ENCODE results near the gene RHOXF2B. TPM values are rescaled to one million over a fixed set of nuclear protein-coding genes. Genes with fewer than 3 reads are reported as not detected.
"Not testable (repeated sequence)": the region's sequence is repeated elsewhere in the genome, so short reads cannot be mapped to it uniquely, and the experiment has no call there.

RHOXF2B gene
- polyA plus RNA-seq, 3 donors, result 0.05 TPM; not detected in 2

- no peaks in the 10 kb centered on the region for H3K36me3 ChIP-seq (replicated peaks in 1 of 2; ENCODE audit: control insufficient read depth in 1 of 2, insufficient read depth in 2 of 2, low read length in 2 of 2)
- H3K4me3 Mint-ChIP-seq, result no peak overlapping the region
- intact Hi-C loops (cut with micrococcal nuclease), result no loop called here
- H3K4me3 ChIP-seq (replicated peaks in 1 of 3; ENCODE audit: low read depth in 2 of 3, low read length in 3 of 3), result no peak overlapping the region
- H3K9me3 Mint-ChIP-seq, result no peaks in the 10 kb centered on the region
- DNase-seq, result no peak
- H3K4me1 Mint-ChIP-seq, result peaks cover 11% of the 10 kb centered on the region
- no CpG with 5 or more reads among the region's 1 CpG for WGBS (ENCODE audit: insufficient coverage)
- no peaks in the 10 kb centered on the region for H3K36me3 Mint-ChIP-seq
- no peaks in the 10 kb centered on the region for H3K27me3 ChIP-seq (ENCODE audit: control insufficient read depth in 2 of 2, insufficient read depth in 2 of 2, low read length in 2 of 2)
- TF ChIP-seq, protein P1, sequence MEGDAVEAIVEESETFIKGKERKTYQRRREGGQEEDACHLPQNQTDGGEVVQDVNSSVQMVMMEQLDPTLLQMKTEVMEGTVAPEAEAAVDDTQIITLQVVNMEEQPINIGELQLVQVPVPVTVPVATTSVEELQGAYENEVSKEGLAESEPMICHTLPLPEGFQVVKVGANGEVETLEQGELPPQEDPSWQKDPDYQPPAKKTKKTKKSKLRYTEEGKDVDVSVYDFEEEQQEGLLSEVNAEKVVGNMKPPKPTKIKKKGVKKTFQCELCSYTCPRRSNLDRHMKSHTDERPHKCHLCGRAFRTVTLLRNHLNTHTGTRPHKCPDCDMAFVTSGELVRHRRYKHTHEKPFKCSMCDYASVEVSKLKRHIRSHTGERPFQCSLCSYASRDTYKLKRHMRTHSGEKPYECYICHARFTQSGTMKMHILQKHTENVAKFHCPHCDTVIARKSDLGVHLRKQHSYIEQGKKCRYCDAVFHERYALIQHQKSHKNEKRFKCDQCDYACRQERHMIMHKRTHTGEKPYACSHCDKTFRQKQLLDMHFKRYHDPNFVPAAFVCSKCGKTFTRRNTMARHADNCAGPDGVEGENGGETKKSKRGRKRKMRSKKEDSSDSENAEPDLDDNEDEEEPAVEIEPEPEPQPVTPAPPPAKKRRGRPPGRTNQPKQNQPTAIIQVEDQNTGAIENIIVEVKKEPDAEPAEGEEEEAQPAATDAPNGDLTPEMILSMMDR (IDR thresholded peaks at IDR 0.05), result no peak
- no peaks in the 10 kb centered on the region for H4K20me1 ChIP-seq (ENCODE audit: insufficient read depth, low read length)
- H3K4me1 ChIP-seq (ENCODE audit: control insufficient read depth in 1 of 2, insufficient read depth in 2 of 2, low read length in 2 of 2), result peaks cover 11 to 26% of the 10 kb centered on the region in 2 donors
- H3K27me3 Mint-ChIP-seq (ENCODE audit: low read depth in 3 of 3), result peaks cover 0 to 3% (median 2%) of the 10 kb centered on the region in 3 donors
- no peak overlapping the region for H3K27ac Mint-ChIP-seq
- no peaks in the 10 kb centered on the region for H3K79me2 ChIP-seq (ENCODE audit: insufficient read depth, low read length)
- H3K27ac ChIP-seq (ENCODE audit: low read depth in 1 of 2, low read length in 2 of 2), result no peak overlapping the region
- H2AFZ ChIP-seq (ENCODE audit: insufficient read depth, low read depth, low read length, poor library complexity, severe bottlenecking), result no peak overlapping the region
- no peak overlapping the region for H3K4me2 ChIP-seq (replicated peaks; ENCODE audit: extremely low read depth, low read length, poor library complexity, severe bottlenecking)
- H3K9me3 ChIP-seq (replicated peaks in 1 of 2; ENCODE audit: control insufficient read depth in 1 of 2, insufficient read depth in 1 of 2, low read length in 2 of 2), result no peaks in the 10 kb centered on the region
- H3K9ac ChIP-seq (ENCODE audit: insufficient read depth, low read length, poor library complexity, severe bottlenecking), result no peak overlapping the region
Measured at GRCh38 chrX:120036704-120037103, 40.8 kb downstream of the RHOXF2B start.

DNA sequence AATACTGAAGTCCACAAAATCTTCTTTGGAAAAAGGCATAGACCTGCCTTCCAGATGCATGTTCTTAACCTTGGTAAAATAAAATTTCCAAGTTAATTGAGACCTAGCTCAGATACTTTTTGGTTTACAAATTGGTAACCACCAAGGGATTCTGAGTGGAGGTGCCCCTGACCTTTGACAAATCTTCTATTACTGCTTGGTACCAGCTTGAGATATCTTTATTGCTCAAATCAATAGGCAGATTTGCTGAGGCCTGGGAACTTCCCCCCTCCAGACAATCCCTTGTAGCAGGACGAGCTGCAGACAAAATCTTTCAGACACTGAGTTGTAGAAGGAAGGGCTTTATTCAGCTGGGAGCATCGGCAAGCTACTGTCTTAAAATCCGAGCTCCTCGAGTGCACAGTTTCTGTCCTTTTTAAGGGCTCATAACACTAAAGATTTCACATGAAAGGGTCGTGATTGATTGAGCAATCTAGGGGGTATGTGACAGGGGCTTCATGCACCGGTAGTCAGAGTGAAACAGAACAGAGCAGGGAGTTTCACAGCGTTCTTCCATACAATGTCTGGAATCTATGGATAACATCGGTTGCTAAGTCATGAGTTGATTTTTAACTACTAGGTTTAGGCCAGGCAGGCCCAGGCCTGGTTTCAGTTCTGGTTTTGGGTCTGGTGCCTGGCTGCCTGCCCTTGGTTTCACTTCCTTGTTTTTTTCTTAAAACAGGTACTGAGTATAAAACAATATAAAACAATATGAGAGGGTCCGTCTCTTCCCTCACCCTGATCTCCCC, 41.8 kb downstream of the RHOXF2B start:
- peak; percentile 66 to 74 (median 71) for DNase-seq
- H3K9me3 Mint-ChIP-seq; H3K9me3 ChIP-seq (replicated peaks in 1 of 2; ENCODE audit: control insufficient read depth in 1 of 2, insufficient read depth in 1 of 2, low read length in 2 of 2); intact Hi-C loops (cut with micrococcal nuclease); H3K36me3 Mint-ChIP-seq; H2AFZ ChIP-seq (ENCODE audit: insufficient read depth, low read depth, low read length, poor library complexity, severe bottlenecking); H3K27me3 Mint-ChIP-seq (ENCODE audit: low read depth in 3 of 3); H3K36me3 ChIP-seq (replicated peaks in 1 of 2; ENCODE audit: control insufficient read depth in 1 of 2, insufficient read depth in 2 of 2, low read length in 2 of 2); H3K79me2 ChIP-seq (ENCODE audit: insufficient read depth, low read length); H4K20me1 ChIP-seq (ENCODE audit: insufficient read depth, low read length); H3K27me3 ChIP-seq (ENCODE audit: control insufficient read depth in 2 of 2, insufficient read depth in 2 of 2, low read length in 2 of 2): not testable (repeated sequence)
- H3K4me3 ChIP-seq (replicated peaks in 1 of 3; ENCODE audit: low read depth in 2 of 3, low read length in 3 of 3), result peak overlapping the region in 1 of 3 experiments; percentile 23
- H3K4me3 Mint-ChIP-seq, result peak overlapping the region in 1 of 2 donors; percentile 30
- H3K27ac Mint-ChIP-seq, result peak overlapping the region; percentile 30 to 88 (median 72)
- H3K4me2 ChIP-seq (replicated peaks; ENCODE audit: extremely low read depth, low read length, poor library complexity, severe bottlenecking), result peak overlapping the region; percentile 51
- WGBS (ENCODE audit: insufficient coverage), result no CpG with 5 or more reads among the region's 9 CpGs
- H3K9ac ChIP-seq (ENCODE audit: insufficient read depth, low read length, poor library complexity, severe bottlenecking), result peak overlapping the region; percentile 12
- peaks cover 11% of the 10 kb centered on the region for H3K4me1 Mint-ChIP-seq
- H3K27ac ChIP-seq (ENCODE audit: low read depth in 1 of 2, low read length in 2 of 2), result peak overlapping the region in 1 of 2 donors; percentile 28
- H3K4me1 ChIP-seq (ENCODE audit: control insufficient read depth in 1 of 2, insufficient read depth in 2 of 2, low read length in 2 of 2), result peaks cover 11 to 26% of the 10 kb centered on the region in 2 donors
